HTR-8/SVneo (cell line): ENCODE data around the gene IFT27.
"Not testable (repeated sequence)": the region's sequence is repeated elsewhere in the genome, so short reads cannot be mapped to it uniquely, and the experiment has no call there.

Source experiments
- DNase-seq: peaks from one replicate; pipeline ENCODE4 v3.0.0; 2011; ENCODE audit warnings: low spot score, mixed read lengths; ENCODE audit not compliant: insufficient read length
- FAIRE-seq: peaks from 2 replicates; lab custom pipeline; 2011; peaks lifted over from hg19 to GRCh38; lab: Jason Lieb, UNC

IFT27 gene

DNA sequence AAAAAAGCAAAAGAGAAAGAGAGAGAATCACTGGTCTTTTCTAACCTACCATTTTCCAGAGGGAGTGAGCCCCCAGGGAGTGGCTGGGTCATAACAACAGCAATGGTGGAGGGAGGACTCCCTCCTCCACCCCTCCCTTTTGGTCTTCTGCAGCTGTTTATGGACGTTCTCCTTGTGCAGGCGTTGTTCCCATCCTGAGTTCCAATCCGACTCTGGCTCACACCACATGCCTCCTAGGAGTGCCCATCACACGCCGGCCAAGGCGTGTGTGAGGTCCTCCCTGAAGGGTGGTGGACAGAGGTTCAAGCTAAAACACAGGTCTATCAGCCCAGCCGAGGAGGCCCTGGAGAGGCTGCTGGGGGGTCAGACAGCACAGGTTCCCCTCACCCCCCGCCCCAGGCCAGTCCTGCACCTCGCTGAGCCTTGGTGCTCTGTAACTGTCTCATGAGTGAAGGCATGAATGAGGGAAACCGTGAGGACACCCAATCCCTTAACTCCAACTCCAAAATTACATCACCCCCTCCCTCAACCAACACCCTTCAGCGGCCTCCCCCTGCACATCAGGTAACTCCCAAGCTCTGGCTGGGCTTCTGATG is 29.4 kb downstream of the IFT27 start:
- no peak for FAIRE-seq

DNA sequence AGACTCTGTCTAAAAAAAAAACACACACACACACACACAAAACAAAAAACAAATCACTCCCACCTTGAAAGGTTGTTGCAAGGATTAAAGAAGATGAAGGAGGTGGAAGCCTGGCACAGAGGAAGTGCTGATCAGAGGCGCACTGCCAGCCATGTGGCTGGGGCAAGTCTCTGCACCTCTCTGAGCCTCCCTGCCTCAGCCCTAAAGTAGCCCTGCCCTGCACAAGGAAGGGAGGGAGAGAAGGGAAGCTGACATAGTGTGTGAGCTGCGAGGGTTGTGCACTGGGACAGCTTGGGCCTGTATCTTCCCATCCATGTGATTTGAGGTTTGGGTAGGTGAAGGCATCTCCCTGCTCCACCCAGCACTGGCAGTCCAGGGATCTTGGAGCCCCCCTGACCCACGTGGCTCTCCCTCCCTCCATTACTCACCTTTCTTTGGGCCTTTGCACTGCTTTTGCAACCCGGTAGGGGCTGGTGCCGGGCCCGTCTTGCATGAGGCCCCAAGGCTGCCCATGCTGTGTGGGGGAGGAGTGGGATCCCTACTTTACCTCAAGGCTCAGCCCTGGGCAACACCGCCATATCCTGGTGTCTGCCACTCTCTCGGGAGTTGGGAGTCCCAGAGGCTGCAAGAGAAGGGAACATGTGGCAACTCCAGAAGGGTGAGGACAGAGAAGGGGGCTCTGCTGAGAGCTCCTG is 30.5 kb downstream of the IFT27 start:
- FAIRE-seq, result no peak
- DNase-seq, result no peak

More for the DNA sequence above, 29.4 kb downstream of the IFT27 start:
- no peak for DNase-seq

DNA sequence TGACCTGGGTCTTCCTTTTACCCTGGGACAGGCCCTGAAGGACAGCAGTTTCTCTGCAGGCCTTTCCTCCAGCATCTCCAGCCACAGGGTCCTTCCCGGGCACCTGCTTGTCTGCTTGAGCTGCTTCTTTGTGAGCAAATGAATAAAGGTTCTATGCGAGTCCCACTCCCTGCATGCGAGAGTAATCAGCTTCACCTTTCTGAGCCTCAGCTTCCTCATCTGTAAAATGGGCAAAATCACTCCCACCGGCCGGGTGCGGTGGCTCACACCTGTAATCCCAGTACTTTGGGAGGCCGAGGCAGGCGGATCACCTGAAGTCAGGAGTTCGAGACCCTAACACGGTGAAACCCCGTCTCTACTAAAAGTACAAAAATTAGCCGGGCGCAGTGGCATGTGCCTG is 31.1 kb downstream of the IFT27 start:
- DNase-seq, result no peak
- FAIRE-seq, result no peak

DNA sequence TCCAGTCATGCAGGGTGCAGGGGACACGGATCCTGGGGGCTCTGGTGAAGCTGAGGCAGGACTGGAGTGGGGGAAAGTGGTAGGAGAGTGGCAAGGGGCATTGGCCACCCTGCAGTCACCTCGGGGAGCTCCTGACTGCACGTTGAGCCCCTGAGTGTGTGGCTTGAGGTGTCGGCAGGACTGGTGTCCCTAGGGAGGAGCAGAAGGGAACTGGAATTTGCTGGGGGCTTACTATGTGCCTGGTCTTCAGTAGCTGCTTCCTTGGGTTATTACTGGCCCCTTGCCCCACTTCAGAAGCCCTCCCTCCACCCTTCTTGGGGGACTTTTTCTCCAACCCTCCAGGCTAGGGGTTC is 31.5 kb downstream of the IFT27 start:
- no peak for DNase-seq
- no peak for FAIRE-seq

DNA sequence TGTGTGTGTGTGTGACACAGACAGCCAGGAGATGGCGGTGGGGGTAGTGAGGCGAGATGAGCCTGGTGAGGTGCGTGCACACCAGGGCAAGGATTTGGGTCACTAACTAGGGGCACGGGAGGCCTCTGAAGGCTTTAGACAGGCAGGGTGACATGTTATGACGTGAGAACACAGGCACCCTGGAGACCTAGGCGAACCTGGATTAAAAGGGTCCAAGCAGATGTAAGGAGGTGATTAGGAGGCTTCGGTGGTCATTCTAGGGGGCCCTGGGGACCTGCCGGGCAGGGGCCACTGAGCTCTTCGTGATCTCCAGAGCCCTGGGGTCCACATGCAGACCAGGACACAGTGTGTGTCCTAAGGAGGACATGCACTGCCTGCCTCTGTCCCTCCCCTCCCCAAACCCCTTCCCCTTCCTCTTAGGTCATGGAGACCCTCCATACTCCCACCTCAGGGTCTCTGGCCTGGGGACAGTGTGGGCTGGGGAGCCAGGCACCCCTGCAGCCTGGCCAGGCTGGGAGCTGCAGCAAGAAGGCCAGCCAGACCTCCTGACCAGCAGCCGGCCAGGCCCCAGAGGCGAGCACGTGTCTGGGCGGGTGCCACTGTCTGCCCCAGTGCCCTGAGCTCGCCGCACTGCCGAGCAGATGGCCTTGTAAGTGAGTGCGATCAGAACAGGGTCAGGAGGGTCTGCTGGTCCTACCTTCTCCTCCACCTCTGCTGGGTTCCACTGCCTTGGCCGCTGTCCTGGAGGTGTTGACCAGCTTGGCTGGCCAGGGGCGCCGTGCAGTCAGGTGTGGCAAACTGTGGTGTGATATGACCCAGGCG is 32.1 kb downstream of the IFT27 start:
- DNase-seq (no peak), FAIRE-seq (no peak)

DNA sequence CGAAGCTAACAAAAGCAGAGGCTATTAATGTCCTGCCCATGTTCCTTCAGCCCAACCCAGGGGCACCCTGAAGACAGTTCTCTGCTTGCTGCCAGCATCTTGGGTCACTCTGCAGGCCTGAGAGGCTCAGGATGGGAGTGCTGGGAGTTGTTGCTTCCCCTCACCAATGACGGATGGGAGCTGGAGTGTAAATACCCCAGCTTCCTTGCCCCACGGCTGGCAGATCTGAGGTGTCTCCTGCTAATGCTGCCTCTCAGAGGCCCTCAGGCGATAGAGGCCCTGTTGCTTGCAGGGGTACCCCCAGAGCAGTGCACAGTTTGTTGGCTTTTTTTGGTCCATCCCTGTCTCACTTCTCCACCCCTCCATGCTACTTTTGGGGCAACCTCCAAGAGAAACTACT is 32.9 kb downstream of the IFT27 start:
- DNase-seq, result no peak
- no peak for FAIRE-seq

DNA sequence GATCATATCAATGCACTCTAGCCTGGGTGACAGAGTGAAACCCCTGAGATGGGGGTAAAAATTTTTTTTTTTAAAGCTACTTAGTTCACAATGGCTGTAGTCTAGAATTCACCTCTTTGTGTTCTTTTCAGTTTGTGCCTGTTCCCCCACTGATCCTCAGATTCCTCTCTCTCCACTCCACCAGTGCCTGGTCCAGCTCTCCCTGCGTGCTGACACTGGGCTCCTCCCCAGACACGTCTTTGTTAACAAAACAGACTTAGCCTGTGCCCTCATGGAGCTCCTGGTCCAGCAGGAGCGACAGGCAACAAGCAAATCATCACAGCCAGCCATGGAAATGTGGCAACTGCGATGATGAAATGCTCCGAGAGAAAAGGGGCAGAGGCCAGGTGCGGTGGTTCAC is 34.0 kb downstream of the IFT27 start:
- FAIRE-seq (no peak), DNase-seq (no peak)

DNA sequence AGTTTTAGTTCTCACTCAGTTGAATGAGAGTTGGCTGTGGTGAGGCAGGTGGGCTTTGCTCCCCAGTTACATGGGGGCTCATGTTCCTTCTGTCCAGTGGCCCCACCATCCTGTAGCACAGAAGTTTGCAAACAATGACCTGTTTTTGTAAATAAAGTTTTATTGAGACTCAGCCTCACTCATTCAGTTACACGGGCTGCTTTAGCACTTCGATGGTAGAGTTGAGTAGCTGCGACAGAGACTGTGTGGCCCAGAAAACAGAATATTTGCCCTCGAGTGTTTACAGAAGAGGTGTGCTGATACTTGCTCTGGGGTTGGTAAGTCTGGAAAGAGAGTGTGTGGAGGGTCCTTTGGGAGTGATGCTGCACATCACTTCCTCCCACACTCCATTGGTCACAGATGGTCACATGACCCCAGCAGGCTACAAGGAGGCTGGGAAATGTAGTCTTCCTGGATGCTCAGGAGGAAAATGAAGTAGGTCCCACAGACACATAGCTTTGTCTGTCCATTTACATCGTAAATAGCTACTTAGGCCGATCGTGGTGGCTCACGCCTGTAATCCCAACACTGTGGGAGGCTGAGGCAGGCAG is 34.6 kb downstream of the IFT27 start:
- DNase-seq (no peak), FAIRE-seq (no peak)

DNA sequence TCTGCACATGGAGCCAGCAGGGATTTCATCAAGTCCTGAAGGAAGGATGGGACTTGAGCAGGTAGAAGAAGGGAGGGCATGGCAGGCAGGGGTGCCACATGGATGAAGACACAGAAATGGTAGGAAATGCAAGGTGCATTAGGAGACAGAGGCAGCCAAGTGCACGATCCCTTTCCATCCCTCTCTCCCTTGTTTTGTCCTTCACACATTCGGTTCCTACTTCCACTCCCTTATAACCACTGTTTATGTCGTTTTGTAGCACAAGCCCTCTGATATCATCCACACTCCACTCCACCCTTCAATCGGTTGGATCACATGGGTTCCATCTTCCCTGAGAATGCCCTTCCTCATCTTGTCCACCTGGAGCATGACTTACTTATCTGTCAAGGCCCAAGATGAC is 35.2 kb downstream of the IFT27 start:
- no peak for DNase-seq
- no peak for FAIRE-seq

DNA sequence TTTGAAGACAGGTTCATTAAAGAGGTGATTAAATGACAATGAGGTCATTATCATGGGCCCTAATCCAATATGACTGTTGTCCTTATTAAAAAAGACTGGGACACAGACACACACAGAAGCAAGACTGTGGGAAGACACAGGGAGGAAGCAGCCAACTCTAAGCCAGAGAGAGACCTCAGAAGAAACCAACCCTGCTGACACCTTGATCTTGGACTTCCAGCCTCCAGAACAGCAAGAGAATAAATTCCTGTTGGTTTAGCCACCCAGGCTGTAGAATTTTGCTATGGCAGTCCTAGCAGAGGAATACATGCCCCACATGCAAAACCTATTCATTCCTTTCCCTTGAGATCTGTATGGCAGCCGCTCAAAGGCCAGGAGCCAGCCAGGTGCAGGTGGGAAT is 36.7 kb downstream of the IFT27 start:
- DNase-seq (no peak), FAIRE-seq (no peak)

DNA sequence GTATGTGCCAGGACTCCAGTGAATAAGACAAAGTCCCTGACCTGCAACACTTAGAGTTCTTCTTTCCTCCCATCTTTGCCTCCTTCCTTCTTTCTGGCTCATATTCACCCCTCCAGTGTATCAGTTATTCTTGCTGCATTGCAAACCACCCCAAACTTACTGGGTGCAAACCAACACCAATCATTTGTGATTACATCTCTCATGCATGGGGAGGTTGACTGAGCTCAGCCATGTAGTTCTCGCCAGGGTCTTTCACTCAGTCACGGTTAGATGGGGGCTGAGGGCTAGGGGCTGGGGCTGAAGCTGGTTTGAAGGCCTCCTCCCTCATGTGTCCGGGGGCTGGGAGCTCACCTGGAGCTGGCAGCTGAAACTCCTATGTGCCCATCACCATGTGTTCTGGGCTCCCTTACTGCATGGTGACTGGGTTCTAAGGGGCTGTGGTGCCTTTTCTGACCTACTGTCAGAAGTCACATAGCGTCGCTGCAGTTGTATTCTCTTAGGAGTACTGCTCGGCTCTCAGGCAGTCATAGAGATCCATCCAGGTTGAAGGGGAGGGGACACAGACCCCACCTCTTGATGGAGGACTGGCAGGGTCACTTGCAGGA is 37.4 kb downstream of the IFT27 start:
- DNase-seq (no peak), FAIRE-seq (no peak)

DNA sequence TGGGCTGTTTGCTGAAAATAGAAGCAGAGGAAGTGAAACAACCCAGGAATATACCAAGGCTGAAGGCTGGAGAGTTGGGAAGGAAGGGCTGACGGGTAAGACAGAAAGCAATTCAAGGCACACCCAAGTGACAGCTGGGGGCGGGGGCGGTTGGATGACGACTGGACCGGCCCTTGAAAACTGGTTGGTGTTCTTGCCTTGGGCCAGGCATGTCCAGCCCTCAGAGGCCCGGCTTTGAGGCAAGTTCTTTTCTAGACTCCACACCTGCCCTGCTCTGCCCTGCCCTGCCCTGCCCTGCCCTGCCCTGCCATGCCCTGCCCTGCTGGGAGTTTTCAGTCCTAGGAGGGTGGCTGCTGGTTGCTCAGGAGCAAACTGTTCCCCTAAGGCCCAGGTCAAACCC is 38.1 kb downstream of the IFT27 start:
- DNase-seq, result no peak
- FAIRE-seq, result no peak

DNA sequence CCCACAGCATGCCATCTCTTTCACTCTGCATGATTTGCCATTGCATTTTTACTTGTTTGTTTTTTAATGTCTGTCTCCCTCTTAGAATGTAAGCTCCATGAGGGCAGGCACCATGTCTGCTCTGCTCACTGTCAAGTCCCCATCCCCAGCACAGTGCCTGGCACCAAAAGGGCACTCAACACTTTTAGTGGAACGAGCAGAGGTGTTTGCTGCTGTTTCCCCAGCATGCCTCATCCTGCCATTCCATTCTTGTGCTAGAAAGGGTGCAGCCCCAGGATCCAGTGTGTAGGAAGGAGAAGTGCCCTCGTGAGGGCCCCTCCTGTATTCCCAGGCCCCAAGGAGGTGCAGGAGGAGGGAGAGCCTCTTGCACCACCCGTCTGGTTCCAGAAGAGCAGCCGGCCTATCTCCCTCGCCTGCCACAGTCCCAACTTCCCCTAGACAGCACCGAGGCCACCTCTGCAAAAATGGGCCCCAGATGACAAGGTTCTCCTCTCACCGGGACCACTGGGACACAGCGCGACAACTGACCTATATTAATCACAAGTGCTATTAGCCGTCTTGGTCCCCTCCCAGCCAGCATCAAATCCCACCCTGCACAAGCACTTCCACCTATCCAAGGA is 39.1 kb downstream of the IFT27 start:
- DNase-seq (no peak), FAIRE-seq (no peak)

DNA sequence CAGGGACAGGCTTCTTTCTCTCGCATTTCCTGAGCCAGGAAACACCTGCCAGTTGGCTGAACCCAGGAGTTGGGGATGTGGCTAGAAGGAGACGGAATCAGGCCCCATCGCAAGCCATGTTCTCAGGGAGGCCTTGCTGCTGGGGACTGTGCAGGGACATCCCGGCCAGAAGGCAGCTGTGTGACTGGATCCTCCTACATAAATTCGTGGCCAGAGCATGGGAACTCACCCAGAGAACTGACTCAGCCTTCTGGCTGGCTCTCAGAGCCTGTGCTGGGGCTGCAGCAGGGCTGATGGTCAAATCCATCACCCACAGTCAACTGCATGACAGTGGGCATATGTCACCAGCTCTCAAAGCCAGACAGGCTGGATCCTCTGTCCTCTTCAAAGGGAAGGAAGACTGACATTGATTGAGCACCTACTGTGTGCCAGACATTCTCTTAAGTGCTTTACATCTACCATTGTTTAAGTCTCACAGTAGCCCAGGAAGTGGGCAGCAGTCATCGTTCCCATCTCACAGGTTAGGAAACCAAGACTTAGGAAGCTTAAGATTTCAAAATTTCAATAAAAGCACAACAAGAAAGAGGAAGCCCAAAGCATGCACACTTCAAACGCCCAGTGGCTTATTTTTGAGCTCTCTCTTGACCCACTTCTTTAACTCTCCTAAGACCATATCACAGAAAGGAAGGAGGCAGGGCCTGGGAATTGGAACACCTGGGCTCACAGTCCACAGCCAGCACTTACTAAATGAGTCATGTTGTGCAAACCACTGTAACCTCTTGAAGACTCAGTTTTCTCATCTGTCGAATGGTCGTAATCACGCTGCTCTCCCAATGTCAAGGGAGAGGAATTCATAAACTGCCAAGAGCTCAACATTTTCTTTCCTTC is 41.5 kb downstream of the IFT27 start:
- DNase-seq (no peak), FAIRE-seq (no peak)

DNA sequence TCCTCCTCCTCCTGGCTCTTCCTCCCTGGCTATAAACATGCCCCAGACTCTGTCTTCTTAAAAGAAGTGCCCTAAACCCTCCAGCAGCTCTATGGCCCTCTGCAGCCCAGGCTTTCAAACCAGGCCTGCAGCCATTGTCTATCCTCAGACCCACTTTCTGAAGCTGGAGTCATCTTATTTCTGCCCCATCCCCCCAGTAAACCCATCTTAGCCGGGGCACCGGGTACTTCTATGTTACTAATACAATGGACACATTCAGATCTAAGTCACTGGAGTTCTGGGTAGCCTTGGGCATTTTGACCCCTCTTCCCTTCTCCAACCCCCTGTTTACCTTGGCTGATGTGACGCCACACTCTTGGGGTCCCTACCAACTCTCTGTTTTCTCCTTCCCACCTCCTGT is 42.6 kb downstream of the IFT27 start:
- no peak for FAIRE-seq
- DNase-seq, result no peak

DNA sequence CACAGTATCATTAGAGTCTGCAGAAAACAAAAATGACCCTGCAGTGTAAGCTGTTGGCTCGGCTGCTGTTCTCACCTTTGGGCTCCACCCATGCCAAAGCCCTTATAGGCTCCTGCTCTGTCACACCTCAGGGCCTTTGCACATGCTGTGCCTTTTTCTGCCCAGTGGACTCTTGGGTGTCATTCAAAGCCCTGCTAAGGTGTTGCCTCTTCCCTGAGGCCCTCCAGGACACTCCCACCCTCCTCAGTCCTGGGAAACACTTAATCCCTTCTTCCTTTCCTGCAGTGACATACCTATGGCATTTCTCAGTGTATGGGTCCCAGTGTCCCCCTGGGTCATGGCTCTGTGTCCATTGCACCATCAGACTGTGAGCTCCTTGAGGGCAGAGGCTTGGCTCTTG is 43.3 kb downstream of the IFT27 start:
- FAIRE-seq (no peak), DNase-seq (no peak)

DNA sequence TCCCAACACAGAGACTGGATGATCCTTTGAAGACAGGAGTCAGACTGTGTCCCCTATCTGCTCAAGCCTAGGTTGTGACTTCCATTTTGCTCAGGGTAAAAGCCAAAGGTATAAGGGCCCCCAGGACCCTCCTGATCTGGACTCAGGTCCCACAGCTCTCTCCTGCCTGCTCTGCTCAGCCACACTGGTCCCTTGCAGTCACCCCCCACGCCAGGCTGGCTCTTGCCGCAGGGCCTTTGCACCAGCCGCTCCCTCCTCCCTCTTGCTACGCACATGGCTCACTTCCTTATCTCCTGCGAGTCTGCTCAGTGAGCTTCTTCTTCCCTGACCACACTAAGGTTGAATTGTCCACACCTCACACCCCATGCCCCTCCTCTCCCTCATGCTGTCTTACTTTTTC is 44.0 kb downstream of the IFT27 start:
- no peak for FAIRE-seq
- no peak for DNase-seq

DNA sequence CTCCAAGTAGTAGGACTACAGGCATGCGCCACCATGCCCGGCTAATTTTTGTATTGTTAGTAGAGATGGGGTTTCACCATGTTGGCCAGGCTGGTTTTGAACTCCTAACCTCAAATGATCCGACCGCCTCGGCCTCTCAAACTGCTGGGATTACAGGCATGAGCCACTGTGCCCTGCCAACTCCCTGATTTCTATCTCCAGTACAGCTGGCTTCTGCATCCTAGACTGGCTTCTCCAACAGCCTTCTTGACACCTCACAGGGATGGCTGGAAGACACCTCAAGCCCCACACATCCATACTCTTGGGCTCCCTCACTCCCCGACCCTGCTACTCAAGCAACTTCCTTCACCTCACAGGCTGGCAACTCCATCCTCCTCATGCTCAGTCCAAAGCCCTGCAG is 44.6 kb downstream of the IFT27 start:
- not testable (repeated sequence) for FAIRE-seq, DNase-seq

DNA sequence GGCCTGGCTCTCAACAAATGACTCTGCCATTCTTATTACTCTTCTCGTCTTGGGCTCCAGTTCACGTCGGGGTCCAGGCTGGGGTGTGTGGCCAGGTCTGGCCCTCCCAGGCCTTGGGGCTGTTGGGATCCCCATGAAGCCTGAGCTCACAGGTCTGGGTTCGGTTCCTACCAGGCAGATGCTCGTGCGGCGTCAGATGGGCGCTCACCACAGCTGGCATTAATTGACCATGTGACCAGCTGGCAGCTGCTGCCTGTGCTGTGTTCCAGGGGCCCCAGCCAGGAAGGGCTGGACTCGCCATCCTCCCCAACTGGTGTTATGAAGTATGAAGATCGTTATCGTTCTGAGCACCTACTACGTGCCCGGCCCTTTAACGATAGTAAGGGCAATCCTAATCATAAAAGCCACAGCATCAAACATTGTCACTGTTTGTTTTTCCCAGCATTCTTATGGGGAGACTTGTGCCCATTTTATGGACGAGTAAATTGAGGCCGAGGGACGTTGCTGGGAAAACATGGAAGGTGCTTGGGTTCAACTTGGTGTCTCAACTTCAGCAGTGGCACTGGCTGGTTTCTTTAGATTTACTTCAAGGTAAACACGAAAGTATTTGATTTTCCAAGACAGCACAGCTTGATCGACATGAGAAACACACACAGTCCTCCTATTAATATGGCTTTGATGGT is 45.6 kb downstream of the IFT27 start:
- no peak for DNase-seq
- FAIRE-seq, result no peak
